ENCODE data around the gene RAB3A.

RAB3A gene

DNA sequence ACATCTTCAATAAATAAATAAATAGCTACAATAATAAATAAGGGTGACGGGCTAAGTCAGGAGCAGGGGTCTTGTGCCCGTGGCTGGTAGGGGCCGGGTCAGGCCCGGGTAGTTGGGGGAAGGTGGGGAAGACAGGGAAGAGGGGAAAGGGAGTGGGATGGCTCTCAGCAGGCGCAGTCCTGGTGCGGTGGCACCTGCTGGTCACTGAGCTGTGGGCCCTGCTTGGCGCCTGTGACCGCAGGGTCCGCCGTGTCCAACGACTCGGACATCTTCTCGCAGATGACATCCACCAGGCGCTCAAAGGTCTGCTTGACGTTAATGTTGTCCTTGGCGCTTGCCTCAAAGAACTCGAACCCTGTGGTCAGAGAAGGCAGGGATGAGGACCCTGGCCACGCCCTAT, 6.5 kb downstream of the RAB3A start:
- DNase-seq = no peak

DNA sequence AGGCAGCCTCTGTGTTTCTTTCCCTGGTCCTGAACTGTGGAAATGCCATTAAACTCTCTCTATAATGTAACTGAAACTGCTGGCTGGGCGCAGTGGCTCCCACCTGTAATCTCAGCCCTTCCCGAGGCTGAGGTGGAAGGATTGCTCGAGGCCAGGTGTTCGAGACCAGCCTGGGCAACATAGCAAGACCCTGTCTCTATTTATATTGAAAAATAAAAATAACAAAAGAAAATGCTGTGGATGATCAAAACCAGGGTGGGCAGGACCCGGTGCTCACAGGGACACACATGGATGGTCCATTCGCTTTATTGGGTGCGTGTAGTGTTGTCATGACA, 7.4 kb downstream of the RAB3A start:
- DNase-seq = no peak

DNA sequence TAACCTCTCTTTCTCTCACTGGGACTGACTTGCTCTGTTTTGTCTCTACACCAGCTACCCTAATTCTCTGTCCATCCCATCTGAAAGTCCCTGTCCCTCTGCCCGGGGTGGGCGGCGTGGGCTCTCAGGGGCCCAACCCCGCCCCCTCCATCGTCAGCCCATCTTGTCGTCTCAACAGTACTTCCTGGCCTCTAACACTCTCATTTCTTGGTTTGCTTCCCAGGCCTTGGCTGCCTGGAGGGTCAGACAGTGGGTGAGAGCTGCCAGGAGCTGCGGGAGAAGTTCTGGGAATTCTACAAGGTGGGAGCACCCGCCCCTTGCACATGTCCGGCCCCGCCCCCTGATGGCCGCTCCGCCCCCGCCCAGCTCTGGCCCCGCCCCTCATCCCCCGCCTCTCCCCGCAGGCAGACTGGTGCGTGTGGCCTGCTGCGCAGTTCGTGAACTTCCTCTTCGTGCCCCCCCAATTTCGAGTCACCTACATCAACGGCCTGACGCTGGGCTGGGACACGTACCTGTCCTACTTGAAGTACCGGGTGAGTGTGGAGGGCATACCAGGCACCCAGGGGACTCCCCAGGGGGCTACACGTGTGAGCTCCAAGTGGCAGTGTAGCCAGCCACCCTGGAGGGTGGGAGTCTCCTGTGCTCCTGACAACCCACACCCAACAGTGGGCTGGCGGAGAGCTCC, 9.1 kb downstream of the RAB3A start:
- peak; percentile 30 for DNase-seq

- no peak for DNase-seq
Observed at GRCh38 chr19:18194181-18194530, 9.7 kb downstream of the RAB3A start.

GRCh38 chr19:18193388-18194180, 10.3 kb downstream of the RAB3A start:
- no peak for DNase-seq

- peak; percentile 100 for DNase-seq
Observed at GRCh38 chr19:18192673-18193387, 11.0 kb downstream of the RAB3A start, which contains the start of gene MPV17L2. Gene MPV17L2 (plus strand): TSS chr19:18193218. CDS start chr19:18193282, 64 bp downstream.

GRCh38 chr19:18191640-18192062, 12.2 kb downstream of the RAB3A start:
- DNase-seq = no peak

DNA sequence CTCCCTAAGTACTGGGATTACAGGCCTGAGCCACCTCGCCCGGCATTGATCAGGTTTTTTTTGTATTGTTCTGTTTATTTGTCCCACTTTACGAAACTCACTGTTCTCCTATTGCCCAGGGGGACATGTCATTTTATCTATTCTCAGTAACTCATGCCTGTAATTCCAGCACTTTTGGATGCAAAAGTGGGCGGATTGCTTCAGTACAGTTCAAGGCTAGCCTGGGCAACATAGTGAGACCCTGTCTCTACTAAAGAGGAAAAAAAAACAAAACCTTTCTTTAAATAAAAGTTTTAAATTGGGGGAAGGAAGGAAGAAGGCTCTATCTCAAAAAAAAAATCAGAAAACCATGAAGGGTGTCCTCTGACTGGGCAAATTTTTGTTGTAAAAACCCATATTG, 13.6 kb downstream of the RAB3A start:
- no peak for DNase-seq

DNA sequence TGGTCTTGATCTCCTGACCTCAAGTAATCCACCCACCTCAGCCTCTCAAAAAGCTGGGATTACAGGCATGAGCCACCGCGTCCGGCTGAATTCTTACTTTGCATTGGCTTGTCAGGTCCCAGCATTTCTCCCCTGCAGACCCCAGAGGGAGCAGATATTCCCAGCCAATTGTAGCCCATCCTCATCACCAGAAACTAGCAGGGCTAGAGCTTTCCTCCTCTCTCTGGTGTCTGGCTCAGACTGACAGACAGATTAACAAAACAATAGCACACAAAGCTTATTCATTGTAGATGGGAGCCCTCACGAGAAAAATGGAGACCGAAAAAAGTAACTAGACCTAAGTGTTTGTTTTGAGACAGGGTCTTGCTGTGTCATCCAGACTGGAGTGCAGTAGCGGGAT, 18.3 kb downstream of the RAB3A start:
- no peak for DNase-seq

DNA sequence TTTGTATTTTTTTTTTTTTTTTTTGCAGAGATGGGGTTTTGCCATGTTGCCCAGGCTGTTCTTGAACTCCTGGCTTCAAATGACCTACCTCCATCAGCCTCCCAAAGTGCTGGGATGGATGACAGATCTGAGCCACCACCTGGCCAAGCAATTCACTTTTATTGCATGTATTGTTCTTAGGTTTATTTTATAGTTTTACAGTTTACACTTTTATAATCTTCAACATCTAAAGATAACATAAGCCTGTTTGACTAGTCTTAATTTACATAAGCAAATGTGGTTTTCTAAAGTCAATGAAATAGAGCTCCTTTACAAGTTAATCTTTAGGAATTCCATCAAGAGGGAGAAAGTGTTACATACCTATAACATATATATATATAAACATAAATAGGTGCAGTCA, 20.3 kb downstream of the RAB3A start:
- DNase-seq = no peak

- no peak for DNase-seq
Observed at GRCh38 chr19:18179957-18180356, 23.9 kb downstream of the RAB3A start.

- DNase-seq = no peak
Observed at GRCh38 chr19:18176367-18177310, 27.2 kb downstream of the RAB3A start.

DNA sequence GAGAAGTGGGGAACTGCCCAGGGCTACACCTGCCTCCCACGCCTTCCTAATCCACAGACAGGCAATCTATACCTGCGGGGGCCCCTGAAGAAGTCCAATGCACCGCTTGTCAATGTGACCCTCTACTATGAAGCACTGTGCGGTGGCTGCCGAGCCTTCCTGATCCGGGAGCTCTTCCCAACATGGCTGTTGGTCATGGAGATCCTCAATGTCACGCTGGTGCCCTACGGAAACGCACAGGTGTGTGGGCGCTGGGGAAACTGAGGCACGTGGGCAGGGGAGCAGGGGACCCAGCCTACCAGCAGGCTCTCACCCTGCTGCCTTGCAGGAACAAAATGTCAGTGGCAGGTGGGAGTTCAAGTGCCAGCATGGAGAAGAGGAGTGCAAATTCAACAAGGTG, 28.9 kb downstream of the RAB3A start:
- DNase-seq = no peak

DNA sequence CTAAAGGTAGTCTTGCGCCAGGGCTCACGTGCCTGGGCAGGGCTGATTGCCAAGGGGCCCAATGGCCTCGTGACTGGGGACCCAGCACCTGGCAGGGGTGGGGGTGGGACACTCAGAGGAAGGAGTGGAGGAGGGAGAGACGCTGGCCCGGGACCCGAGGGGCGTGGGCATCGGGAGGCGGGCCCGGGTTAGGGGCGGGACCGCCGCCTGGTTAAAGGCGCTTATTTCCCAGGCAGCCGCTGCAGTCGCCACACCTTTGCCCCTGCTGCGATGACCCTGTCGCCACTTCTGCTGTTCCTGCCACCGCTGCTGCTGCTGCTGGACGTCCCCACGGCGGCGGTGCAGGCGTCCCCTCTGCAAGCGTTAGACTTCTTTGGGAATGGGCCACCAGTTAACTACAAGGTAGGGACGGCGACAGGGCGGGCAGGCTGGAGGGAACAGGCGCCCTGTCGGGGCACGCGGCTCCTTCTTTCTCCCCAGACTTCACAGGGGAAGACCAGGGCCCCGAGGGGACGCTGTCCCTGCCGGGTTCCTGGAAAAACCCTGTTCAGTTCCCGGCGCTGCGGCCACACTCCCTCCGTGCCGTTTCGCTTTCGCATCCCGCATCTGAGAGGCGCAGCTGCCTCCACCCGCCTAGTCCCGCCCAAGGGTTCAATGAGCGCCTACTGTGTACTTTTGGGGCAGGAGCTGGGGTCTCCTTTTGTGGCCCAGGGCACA, 30.1 kb downstream of the RAB3A start, which contains the start of gene IFI30:
Gene IFI30 (plus strand): TSS at position 242 of the 717 bp plus-strand sequence. CDS start 29 bp downstream, at position 271.
- peak; percentile 40 for DNase-seq

DNA sequence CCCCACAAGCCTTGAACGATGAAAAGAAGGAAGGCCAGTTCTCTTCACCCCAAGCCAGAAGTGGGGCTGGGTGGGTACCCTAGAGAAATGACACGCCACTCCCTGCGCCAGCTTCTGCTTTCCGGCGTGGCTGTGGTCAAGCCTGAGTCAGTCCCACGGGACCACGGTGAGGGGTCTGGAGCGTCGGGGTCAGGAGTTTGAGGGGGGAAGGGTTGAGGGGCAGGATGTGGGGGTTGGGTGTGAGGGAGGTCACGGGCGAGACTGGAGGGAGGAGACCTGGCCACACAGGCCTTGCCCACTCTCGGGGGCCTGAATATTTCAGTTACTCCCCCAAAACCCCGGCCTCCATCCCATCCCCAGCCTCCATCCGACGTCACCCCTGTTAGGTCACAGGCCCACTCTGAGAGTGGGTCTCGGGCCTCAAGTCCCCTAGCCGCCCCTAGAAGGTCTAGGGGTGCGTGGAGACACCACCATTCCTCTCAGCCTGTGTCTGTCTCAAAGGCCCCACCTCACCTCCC, 30.7 kb downstream of the RAB3A start:
- no peak for DNase-seq

GRCh38 chr19:18172331-18173053, 31.4 kb downstream of the RAB3A start:
- DNase-seq = no peak

GRCh38 chr19:18171605-18172327, 32.1 kb downstream of the RAB3A start:
- no peak for DNase-seq

DNA sequence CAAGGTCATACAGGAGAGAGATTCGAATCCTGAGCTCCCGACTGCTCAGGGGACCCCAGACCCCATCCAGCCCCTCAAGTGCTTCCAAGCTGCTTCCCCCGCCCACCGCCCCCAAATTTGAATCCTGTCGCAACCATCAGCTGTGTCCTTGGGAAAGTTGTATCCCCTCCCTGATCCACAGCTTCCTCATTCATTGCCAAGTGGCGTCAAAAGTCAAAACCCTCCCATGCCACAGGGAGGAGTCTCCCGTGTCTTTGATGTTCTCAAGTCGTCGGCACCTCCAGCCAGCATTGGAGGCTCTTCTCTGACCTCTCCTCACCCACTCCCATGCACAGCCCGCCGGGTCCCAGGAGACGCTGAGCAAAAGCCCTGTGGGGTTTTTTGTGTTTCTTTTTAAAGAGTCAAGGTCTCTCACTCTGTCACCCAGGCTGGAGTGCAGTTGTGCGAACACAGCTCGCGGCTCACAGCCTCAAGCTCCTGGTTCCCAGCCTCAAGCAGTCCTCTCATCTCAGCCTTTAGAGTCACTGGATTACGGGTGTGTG, 33.1 kb downstream of the RAB3A start:
- no peak for DNase-seq

DNA sequence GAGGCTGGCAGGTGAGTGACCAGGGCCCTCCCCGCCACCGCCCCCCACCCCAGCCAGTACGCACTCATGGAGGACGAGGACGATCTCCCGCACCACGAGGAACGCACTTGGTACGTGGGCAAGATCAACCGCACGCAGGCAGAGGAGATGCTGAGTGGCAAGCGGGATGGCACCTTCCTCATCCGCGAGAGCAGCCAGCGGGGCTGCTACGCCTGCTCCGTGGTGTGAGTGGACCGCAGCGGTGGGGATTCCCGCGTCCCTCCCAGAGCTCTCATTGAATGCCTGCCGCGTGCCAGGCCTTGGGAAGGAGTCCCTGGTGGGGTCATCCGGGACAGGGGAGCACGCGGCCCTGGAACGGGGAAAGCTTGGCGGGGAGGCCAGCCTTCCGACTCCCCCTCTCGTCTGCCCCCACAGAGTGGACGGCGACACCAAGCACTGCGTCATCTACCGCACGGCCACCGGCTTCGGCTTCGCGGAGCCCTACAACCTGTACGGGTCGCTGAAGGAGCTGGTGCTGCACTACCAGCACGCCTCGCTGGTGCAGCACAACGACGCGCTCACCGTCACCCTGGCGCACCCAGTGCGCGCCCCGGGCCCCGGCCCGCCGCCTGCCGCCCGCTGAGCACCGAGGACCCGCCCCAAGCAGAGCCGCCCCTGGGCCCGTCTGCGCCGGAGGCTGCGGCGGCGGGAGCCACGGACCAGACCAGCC, 35.0 kb downstream of the RAB3A start:
- no peak for DNase-seq

Measured in effector CD8-positive, alpha-beta T cell (primary cell).